HepG2 (cell line): ENCODE results near the gene GADD45GIP1. TPM values are rescaled to one million over a fixed set of nuclear protein-coding genes. Genes with fewer than 3 reads are reported as not detected.

Experiments used
- DNMT1 ChIP-seq: sonication (generic); formaldehyde crosslinking; IDR thresholded peaks from 2 replicates; pipeline ENCODE4 v1.5.1; 2020; ENCODE audit warnings: mild to moderate bottlenecking, missing genetic modification reagents
- HNRNPK ChIP-seq: fragments of 200-400 bp; formaldehyde crosslinking; IDR thresholded peaks from 2 replicates; pipeline ENCODE4 v1.6.1; 2018; ENCODE audit warnings: low read length, low read depth, moderate library complexity, mild to moderate bottlenecking; ENCODE audit not compliant: poor library complexity, severe bottlenecking
- KLF12 ChIP-seq: sonication (generic); formaldehyde crosslinking; IDR thresholded peaks from 2 replicates; pipeline ENCODE4 v1.4.0; 2020; ENCODE audit warnings: missing genetic modification reagents, borderline replicate concordance
- SAP130 ChIP-seq: IDR thresholded peaks from 2 replicates; pipeline ENCODE4 v1.6.1; 2016; ENCODE audit warnings: low read depth
- SOX13 ChIP-seq, 3 experiments: fragments of 450-650 bp in 1 of 3; sonication (generic) in 1 of 3; formaldehyde crosslinking in 1 of 3; IDR thresholded peaks in 2 of 3; conservative IDR thresholded peaks in 1 of 3; 2 replicates each; pipeline versions ENCODE4 v1.5.0 to v1.6.1; 2016 to 2020; ENCODE audit warnings: antibody characterized with exemption in 1 of 3, mild to moderate bottlenecking in 1 of 3, missing compliant biosample characterization in 1 of 3, missing genetic modification reagents in 1 of 3, moderate library complexity in 1 of 3
- TCF7L2 ChIP-seq: IDR thresholded peaks from 2 replicates; pipeline ENCODE4 v1.6.1; 2011; ENCODE audit warnings: mild to moderate bottlenecking, low read depth, low read length, moderate library complexity
- ZNF331 ChIP-seq: sonication (generic); formaldehyde crosslinking; IDR thresholded peaks from 2 replicates; pipeline ENCODE4 v1.4.0; 2020; ENCODE audit warnings: missing genetic modification reagents
- ZNF382 ChIP-seq: sonication (generic); formaldehyde crosslinking; IDR thresholded peaks from 2 replicates; pipeline ENCODE4 v1.5.0; 2020; ENCODE audit warnings: missing genetic modification reagents, mild to moderate bottlenecking, borderline replicate concordance
- polyA plus RNA-seq, 8 experiments: library from polyadenylated mRNA; depleted of rRNA in 3 of 8; stranded (reverse) in 7 of 8; unstranded in 1 of 8; fragments of >200 nt; fragmentation: Illumina TruSeq in 4 of 8; extraction: Trizol in 4 of 8; gene quantifications; 2 replicates each; pipeline versions ENCODE4 v1.2.1 to v1.2.3, GENCODE V29; 2011 to 2016; ENCODE audit warnings: low read depth in 4 of 8, missing spikeins in 1 of 8, mixed read lengths in 1 of 8; ENCODE audit not compliant: insufficient read depth in 1 of 8
- total RNA-seq, 5 experiments: library from RNA; depleted of rRNA; stranded (reverse); fragments of >200 nt; fragmentation: Illumina TruSeq; extraction: Trizol; gene quantifications; 2 replicates each; pipeline ENCODE4 v1.2.3, GENCODE V29; 2016; ENCODE audit warnings: low read depth in 1 of 5
- TF ChIP-seq, protein P1 (sequence below): sonication (generic); formaldehyde crosslinking; IDR thresholded peaks from 2 replicates; pipeline ENCODE4 v1.4.0; 2020; ENCODE audit warnings: mild to moderate bottlenecking, missing genetic modification reagents, borderline replicate concordance
- TF ChIP-seq, protein P2 (sequence below): sonication (generic); formaldehyde crosslinking; IDR thresholded peaks from 2 replicates; pipeline ENCODE4 v1.5.0; 2020; ENCODE audit warnings: missing genetic modification reagents
- TF ChIP-seq, protein P3 (sequence below): sonication (generic); formaldehyde crosslinking; IDR thresholded peaks from 2 replicates; pipeline ENCODE4 v1.4.0; 2020; ENCODE audit warnings: mild to moderate bottlenecking, missing genetic modification reagents
- TF ChIP-seq, protein P4 (sequence below): sonication (generic); formaldehyde crosslinking; IDR thresholded peaks from 2 replicates; pipeline ENCODE4 v1.4.0; 2020; ENCODE audit warnings: missing genetic modification reagents, borderline replicate concordance
- TF ChIP-seq, protein P5 (sequence below): IDR thresholded peaks from 2 replicates; pipeline ENCODE4 v1.6.1; 2016; ENCODE audit warnings: missing compliant biosample characterization, missing genetic modification reagents, borderline replicate concordance
- TF ChIP-seq, protein P6 (sequence below): sonication (generic); formaldehyde crosslinking; IDR thresholded peaks from 2 replicates; pipeline ENCODE4 v1.4.0; 2020; ENCODE audit warnings: missing genetic modification reagents; ENCODE audit errors: not compliant biosample characterization
- TF ChIP-seq, protein P7 (sequence below): sonication (generic); formaldehyde crosslinking; IDR thresholded peaks from 2 replicates; pipeline ENCODE4 v1.5.0; 2020; ENCODE audit warnings: mild to moderate bottlenecking, low read depth, missing genetic modification reagents, borderline replicate concordance

GADD45GIP1 gene
- total and polyA plus RNA-seq, 2 of the 13 experiments (the other 11 are each of a cell fraction or from before 2014, with no cell fraction given): 24.6 to 30.7 TPM

DNA sequence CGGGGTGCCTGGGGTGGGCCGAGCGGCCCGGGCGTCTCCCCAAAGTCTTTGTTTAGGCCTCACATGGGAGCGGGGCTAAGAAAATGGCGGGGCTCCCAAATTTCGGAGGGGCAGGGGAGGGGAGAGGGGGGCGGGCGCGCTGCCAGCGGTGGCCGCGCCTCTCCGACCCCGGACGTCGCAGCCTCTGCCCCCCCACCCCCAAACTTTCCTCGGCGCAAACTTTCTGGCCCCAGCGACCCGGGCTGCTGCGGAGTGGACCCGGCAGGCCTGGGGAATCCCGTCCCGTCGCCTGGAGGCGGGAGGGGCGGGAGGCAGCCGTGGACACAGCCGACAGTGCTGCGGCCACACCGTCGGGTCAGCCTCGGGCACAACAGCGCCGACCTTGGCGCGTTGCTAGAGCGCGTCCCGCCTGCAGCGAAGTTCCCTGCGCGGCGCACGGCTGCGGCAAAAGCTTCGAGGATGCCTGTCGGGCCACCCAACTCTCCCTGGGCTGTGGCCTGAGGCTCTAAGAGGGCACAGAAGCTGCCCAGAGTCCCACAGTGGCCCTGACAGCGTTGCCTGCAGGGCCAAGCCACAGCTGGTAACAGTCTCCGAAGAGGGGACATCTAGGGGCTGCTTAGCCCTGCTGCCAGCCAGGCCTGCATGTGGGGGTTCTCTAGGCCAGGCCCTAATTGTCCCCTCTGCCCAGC, 39.5 kb upstream of the GADD45GIP1 start (continued):
- TF ChIP-seq, protein P1, sequence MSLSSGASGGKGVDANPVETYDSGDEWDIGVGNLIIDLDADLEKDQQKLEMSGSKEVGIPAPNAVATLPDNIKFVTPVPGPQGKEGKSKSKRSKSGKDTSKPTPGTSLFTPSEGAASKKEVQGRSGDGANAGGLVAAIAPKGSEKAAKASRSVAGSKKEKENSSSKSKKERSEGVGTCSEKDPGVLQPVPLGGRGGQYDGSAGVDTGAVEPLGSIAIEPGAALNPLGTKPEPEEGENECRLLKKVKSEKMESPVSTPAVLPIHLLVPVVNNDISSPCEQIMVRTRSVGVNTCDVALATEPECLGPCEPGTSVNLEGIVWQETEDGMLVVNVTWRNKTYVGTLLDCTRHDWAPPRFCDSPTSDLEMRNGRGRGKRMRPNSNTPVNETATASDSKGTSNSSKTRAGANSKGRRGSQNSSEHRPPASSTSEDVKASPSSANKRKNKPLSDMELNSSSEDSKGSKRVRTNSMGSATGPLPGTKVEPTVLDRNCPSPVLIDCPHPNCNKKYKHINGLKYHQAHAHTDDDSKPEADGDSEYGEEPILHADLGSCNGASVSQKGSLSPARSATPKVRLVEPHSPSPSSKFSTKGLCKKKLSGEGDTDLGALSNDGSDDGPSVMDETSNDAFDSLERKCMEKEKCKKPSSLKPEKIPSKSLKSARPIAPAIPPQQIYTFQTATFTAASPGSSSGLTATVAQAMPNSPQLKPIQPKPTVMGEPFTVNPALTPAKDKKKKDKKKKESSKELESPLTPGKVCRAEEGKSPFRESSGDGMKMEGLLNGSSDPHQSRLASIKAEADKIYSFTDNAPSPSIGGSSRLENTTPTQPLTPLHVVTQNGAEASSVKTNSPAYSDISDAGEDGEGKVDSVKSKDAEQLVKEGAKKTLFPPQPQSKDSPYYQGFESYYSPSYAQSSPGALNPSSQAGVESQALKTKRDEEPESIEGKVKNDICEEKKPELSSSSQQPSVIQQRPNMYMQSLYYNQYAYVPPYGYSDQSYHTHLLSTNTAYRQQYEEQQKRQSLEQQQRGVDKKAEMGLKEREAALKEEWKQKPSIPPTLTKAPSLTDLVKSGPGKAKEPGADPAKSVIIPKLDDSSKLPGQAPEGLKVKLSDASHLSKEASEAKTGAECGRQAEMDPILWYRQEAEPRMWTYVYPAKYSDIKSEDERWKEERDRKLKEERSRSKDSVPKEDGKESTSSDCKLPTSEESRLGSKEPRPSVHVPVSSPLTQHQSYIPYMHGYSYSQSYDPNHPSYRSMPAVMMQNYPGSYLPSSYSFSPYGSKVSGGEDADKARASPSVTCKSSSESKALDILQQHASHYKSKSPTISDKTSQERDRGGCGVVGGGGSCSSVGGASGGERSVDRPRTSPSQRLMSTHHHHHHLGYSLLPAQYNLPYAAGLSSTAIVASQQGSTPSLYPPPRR (CRISPR knock-in tag): 0 out of 2 replicates have a peak, but pooled peaks have one; percentile 51
- peak; percentile 65 for TF ChIP-seq SAP130 (CRISPR knock-in tag)
- TF ChIP-seq, protein P2, sequence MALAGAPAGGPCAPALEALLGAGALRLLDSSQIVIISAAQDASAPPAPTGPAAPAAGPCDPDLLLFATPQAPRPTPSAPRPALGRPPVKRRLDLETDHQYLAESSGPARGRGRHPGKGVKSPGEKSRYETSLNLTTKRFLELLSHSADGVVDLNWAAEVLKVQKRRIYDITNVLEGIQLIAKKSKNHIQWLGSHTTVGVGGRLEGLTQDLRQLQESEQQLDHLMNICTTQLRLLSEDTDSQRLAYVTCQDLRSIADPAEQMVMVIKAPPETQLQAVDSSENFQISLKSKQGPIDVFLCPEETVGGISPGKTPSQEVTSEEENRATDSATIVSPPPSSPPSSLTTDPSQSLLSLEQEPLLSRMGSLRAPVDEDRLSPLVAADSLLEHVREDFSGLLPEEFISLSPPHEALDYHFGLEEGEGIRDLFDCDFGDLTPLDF (CRISPR knock-in tag): no peak
- TF ChIP-seq TCF7L2: no peak
- TF ChIP-seq, protein P3, sequence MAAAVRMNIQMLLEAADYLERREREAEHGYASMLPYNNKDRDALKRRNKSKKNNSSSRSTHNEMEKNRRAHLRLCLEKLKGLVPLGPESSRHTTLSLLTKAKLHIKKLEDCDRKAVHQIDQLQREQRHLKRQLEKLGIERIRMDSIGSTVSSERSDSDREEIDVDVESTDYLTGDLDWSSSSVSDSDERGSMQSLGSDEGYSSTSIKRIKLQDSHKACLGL (CRISPR knock-in tag): peak; percentile 39; the same call in 1 of the 2 replicates
- TF ChIP-seq, protein P4, sequence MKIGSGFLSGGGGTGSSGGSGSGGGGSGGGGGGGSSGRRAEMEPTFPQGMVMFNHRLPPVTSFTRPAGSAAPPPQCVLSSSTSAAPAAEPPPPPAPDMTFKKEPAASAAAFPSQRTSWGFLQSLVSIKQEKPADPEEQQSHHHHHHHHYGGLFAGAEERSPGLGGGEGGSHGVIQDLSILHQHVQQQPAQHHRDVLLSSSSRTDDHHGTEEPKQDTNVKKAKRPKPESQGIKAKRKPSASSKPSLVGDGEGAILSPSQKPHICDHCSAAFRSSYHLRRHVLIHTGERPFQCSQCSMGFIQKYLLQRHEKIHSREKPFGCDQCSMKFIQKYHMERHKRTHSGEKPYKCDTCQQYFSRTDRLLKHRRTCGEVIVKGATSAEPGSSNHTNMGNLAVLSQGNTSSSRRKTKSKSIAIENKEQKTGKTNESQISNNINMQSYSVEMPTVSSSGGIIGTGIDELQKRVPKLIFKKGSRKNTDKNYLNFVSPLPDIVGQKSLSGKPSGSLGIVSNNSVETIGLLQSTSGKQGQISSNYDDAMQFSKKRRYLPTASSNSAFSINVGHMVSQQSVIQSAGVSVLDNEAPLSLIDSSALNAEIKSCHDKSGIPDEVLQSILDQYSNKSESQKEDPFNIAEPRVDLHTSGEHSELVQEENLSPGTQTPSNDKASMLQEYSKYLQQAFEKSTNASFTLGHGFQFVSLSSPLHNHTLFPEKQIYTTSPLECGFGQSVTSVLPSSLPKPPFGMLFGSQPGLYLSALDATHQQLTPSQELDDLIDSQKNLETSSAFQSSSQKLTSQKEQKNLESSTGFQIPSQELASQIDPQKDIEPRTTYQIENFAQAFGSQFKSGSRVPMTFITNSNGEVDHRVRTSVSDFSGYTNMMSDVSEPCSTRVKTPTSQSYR: no peak
- no peak for TF ChIP-seq SOX13 (IDR thresholded peaks at IDR 0.05)
- TF ChIP-seq SOX13 (CRISPR knock-in tag; conservative IDR thresholded peaks at IDR 0.05 in 1 of 2, IDR thresholded peaks at IDR 0.05 in 1 of 2): peak in 1 of 2 experiments; percentile 28; a peak in 1 of 4 replicates
- TF ChIP-seq, protein P5, sequence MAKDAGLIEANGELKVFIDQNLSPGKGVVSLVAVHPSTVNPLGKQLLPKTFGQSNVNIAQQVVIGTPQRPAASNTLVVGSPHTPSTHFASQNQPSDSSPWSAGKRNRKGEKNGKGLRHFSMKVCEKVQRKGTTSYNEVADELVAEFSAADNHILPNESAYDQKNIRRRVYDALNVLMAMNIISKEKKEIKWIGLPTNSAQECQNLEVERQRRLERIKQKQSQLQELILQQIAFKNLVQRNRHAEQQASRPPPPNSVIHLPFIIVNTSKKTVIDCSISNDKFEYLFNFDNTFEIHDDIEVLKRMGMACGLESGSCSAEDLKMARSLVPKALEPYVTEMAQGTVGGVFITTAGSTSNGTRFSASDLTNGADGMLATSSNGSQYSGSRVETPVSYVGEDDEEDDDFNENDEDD (CRISPR knock-in tag): peak; percentile 87; the same call in 1 of the 2 replicates
- no peak for TF ChIP-seq KLF12
- no peak for TF ChIP-seq ZNF382 (CRISPR knock-in tag)
- TF ChIP-seq, protein P6, sequence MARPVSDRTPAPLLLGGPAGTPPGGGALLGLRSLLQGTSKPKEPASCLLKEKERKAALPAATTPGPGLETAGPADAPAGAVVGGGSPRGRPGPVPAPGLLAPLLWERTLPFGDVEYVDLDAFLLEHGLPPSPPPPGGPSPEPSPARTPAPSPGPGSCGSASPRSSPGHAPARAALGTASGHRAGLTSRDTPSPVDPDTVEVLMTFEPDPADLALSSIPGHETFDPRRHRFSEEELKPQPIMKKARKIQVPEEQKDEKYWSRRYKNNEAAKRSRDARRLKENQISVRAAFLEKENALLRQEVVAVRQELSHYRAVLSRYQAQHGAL: no peak
- TF ChIP-seq, protein P7, sequence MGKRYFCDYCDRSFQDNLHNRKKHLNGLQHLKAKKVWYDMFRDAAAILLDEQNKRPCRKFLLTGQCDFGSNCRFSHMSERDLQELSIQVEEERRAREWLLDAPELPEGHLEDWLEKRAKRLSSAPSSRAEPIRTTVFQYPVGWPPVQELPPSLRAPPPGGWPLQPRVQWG (CRISPR knock-in tag): no peak
- no peak for TF ChIP-seq DNMT1
- peak; percentile 73 for TF ChIP-seq HNRNPK
- TF ChIP-seq ZNF331 (CRISPR knock-in tag): no peak
